HT1080 (cell line): ENCODE measurements around the gene TEX11. TPM values are rescaled to one million over a fixed set of nuclear protein-coding genes. Genes with fewer than 3 reads are reported as not detected.

Experiments
- DNase-seq: peaks from one replicate; pipeline ENCODE4 v3.0.0-alpha.2; 2015; ENCODE audit warnings: low read depth
- small RNA-seq: library from RNA; depleted of rRNA; stranded (forward); fragments of <200 nt; gene quantifications from one replicate; pipeline ENCODE3, GENCODE V24; 2014
- total RNA-seq: library from RNA; depleted of rRNA; stranded (reverse); fragments of >200 nt; shearing (Covaris generic); gene quantifications from 2 replicates; pipeline ENCODE4 v1.2.3, GENCODE V29; 2014; rRNA removed

TEX11 gene
- total RNA-seq, 1 experiment from 2014 or later = not detected

- no peak for DNase-seq
These were observed 410.4 kb downstream of the TEX11 start for GRCh38 chrX:70498129-70498528.

GRCh38 chrX:70497026-70497425 is 411.5 kb downstream of the TEX11 start:
- no peak for DNase-seq

- no peak for DNase-seq
These were observed 412.0 kb downstream of the TEX11 start for GRCh38 chrX:70496491-70496890.

GRCh38 chrX:70494441-70494840 is 414.1 kb downstream of the TEX11 start:
- peak; percentile 44 for DNase-seq

- DNase-seq = no peak
These were observed 419.7 kb downstream of the TEX11 start for GRCh38 chrX:70488856-70489255.

GRCh38 chrX:70485466-70485865 is 423.0 kb downstream of the TEX11 start:
- DNase-seq = no peak

GRCh38 chrX:70482300-70482699 is 426.2 kb downstream of the TEX11 start:
- DNase-seq = no peak

- no peak for DNase-seq
These were observed 426.8 kb downstream of the TEX11 start for GRCh38 chrX:70481471-70482270.

GRCh38 chrX:70480660-70481018 is 427.9 kb downstream of the TEX11 start:
- DNase-seq = no peak

- DNase-seq = no peak
These were observed 428.4 kb downstream of the TEX11 start for GRCh38 chrX:70479922-70480659.

- peak; percentile 87 for DNase-seq
These were observed 429.1 kb downstream of the TEX11 start for GRCh38 chrX:70479247-70479921.

Small RNAs within 50 kb of the gene (small RNA-seq; reads per million reads assigned to genes)
- gene SNORD3E = not detected

Other genes with a start within 250 kb of the TEX11 start
- gene SLC7A3, start 22.4 kb upstream of the TEX11 start, total RNA-seq = not detected in 2 replicates
- gene SNX12, start 159.6 kb upstream of the TEX11 start, total RNA-seq = 61.2 and 68.9 TPM in 2 replicates
- 1.2 and 1.8 TPM in 2 replicates for gene FOXO4, start 187.1 kb upstream of the TEX11 start, total RNA-seq
- not detected in 2 replicates for gene CXorf65, start 198.0 kb upstream of the TEX11 start, total RNA-seq
- gene IL2RG, start 202.9 kb upstream of the TEX11 start, total RNA-seq = not detected in 2 replicates
- 10.1 and 13.6 TPM in 2 replicates for gene MED12, start 209.9 kb upstream of the TEX11 start, total RNA-seq
- 0.06 TPM in 1 of 2 replicates, not detected in the other for gene NLGN3, start 236.1 kb upstream of the TEX11 start, total RNA-seq